ENCODE results near the gene HEATR1.
A peak's percentile ranks its signal among the peaks of the same experiment; 100 is the strongest.

HEATR1 gene

GRCh38 chr1:236535662-236536161 is 68.6 kb downstream of the HEATR1 start:
- DNase-seq: peak; percentile 50

- no peak for DNase-seq
Measured at GRCh38 chr1:236535190-236535589, 69.1 kb downstream of the HEATR1 start.

- DNase-seq: no peak
Measured at GRCh38 chr1:236534151-236534651, 70.1 kb downstream of the HEATR1 start.

- no peak for DNase-seq
Measured at GRCh38 chr1:236532850-236533249, 71.5 kb downstream of the HEATR1 start.

- DNase-seq: no peak
Measured at GRCh38 chr1:236530959-236531358, 73.4 kb downstream of the HEATR1 start.

GRCh38 chr1:236530286-236530685 is 74.0 kb downstream of the HEATR1 start:
- no peak for DNase-seq

GRCh38 chr1:236526079-236526478 is 78.2 kb downstream of the HEATR1 start:
- DNase-seq: no peak

- DNase-seq: no peak
Measured at GRCh38 chr1:236524895-236525184, 79.5 kb downstream of the HEATR1 start.

- DNase-seq: peak; percentile 50
Measured at GRCh38 chr1:236524142-236524894, 80.0 kb downstream of the HEATR1 start.

GRCh38 chr1:236523704-236524141 is 80.6 kb downstream of the HEATR1 start, which contains the start of gene LGALS8:
Gene LGALS8 (plus strand): TSS chr1:236523982. CDS start chr1:236526071, 2,089 bp downstream.
- no peak for DNase-seq

GRCh38 chr1:236522937-236523703 is 81.2 kb downstream of the HEATR1 start:
- no peak for DNase-seq

- no peak for DNase-seq
Measured at GRCh38 chr1:236520445-236521005, 83.8 kb downstream of the HEATR1 start.

GRCh38 chr1:236518322-236518721 is 86.0 kb downstream of the HEATR1 start:
- DNase-seq: no peak

GRCh38 chr1:236516929-236517704 is 87.2 kb downstream of the HEATR1 start:
- DNase-seq: no peak

GRCh38 chr1:236515443-236515958 is 88.8 kb downstream of the HEATR1 start:
- no peak for DNase-seq

GRCh38 chr1:236514703-236515442 is 89.4 kb downstream of the HEATR1 start:
- DNase-seq: no peak

- no peak for DNase-seq
Measured at GRCh38 chr1:236511735-236512418, 92.4 kb downstream of the HEATR1 start.

- DNase-seq: no peak
Measured at GRCh38 chr1:236509647-236510401, 94.5 kb downstream of the HEATR1 start.

GRCh38 chr1:236509203-236509602 is 95.1 kb downstream of the HEATR1 start:
- no peak for DNase-seq

GRCh38 chr1:236508593-236509027 is 95.7 kb downstream of the HEATR1 start:
- DNase-seq: no peak
